ENCODE data around the gene CSF3.
A peak's percentile ranks its signal among the peaks of the same experiment; 100 is the strongest.

CSF3 gene, protein sequence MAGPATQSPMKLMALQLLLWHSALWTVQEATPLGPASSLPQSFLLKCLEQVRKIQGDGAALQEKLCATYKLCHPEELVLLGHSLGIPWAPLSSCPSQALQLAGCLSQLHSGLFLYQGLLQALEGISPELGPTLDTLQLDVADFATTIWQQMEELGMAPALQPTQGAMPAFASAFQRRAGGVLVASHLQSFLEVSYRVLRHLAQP

DNA sequence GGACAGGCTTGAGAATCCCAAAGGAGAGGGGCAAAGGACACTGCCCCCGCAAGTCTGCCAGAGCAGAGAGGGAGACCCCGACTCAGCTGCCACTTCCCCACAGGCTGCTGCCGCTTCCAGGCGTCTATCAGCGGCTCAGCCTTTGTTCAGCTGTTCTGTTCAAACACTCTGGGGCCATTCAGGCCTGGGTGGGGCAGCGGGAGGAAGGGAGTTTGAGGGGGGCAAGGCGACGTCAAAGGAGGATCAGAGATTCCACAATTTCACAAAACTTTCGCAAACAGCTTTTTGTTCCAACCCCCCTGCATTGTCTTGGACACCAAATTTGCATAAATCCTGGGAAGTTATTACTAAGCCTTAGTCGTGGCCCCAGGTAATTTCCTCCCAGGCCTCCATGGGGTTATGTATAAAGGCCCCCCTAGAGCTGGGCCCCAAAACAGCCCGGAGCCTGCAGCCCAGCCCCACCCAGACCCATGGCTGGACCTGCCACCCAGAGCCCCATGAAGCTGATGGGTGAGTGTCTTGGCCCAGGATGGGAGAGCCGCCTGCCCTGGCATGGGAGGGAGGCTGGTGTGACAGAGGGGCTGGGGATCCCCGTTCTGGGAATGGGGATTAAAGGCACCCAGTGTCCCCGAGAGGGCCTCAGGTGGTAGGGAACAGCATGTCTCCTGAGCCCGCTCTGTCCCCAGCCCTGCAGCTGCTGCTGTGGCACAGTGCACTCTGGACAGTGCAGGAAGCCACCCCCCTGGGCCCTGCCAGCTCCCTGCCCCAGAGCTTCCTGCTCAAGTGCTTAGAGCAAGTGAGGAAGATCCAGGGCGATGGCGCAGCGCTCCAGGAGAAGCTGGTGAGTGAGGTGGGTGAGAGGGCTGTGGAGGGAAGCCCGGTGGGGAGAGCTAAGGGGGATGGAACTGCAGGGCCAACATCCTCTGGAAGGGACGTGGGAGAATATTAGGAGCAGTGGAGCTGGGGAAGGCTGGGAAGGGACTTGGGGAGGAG is at the start of gene CSF3:
TSS of gene CSF3 (plus strand) at position 436 of the 993 bp plus-strand sequence. CDS start at position 471, 35 bp downstream.
- DNase-seq (ENCODE audit: low read depth) = no peak

DNA sequence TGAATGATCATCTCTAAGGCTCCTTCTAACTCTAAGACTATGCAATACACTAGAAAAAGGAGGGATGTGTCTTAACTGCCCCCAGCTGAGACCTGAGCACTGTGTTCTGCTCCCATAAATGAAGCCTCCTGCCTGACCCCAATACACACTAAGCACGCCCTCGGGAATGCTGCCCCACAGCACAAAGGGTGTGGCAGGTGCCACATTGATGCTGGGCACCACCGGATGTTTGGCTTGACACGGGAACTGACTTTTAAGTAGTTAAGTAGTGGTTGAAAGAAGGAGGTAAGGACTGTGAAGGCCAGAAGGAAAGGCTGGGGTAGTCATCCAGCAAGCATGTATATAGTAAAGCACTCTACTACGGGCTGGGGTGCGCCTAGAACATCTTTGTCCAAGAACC is 48.5 kb upstream of the CSF3 start:
- DNase-seq (ENCODE audit: low read depth) = no peak

DNA sequence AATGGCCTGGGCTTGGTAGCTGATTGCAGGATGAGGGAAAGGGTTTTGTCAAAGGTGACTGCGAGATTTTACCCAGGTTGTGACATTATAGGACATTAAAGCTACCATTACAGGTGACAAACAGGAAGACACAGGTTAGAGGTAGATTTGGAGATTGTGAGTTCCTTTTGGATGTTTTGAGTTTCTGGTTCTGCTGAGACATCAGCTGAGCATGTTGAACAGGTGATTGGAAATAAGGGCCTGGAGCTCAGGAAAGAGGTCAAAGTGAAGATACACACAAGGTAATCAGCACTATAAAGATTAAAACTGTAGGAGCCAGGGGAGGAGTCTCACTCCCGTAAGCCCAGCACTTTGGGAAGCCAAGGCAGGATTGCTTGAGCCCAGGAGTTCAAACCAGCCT is 46.5 kb upstream of the CSF3 start:
- DNase-seq (ENCODE audit: low read depth) = no peak

DNA sequence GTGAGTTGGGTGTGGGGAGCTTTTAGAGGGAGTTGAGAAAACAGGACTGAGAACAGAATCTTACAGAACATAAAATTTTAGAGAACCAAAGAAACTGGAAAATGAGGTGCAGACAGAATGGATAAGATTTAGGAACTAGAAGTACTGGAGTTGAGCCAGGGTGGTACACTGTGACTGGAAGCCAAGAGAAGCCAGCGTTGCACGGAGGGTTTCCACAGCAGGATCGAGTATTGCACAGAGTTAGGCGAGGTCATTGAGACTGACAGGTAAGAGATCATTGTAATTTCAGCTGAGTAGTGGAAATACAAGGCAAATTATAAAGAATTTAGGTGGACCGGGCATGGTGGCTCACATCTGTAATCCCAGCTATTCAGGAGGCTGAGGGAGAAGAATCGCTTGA is 45.9 kb upstream of the CSF3 start:
- no peak for DNase-seq (ENCODE audit: low read depth)

DNA sequence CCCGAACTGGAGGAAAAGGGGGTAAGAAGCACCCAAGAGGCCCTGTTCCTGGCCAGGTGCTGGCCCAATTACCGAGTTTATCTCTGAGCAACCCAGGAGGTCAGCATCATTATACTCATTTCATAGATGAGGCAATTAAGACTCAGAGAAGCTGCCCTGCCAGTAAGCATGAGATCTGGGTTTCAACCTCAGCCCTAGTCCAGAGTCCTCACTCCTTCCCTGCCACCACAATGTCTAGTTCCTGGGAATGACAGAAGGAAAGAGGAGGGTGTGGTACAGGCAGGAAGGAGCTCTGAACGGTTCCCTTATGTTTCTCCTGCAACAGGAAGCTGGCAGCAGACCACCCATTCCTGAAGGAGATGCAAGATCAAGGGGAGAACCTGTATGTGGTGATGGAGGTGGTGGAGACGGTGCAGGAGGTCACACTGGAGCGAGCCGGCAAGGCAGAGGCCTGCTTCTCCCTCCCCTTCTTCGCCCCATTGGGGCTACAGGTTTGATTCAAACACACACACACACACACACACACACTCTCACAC is 45.0 kb upstream of the CSF3 start:
- no peak for DNase-seq (ENCODE audit: low read depth)

DNA sequence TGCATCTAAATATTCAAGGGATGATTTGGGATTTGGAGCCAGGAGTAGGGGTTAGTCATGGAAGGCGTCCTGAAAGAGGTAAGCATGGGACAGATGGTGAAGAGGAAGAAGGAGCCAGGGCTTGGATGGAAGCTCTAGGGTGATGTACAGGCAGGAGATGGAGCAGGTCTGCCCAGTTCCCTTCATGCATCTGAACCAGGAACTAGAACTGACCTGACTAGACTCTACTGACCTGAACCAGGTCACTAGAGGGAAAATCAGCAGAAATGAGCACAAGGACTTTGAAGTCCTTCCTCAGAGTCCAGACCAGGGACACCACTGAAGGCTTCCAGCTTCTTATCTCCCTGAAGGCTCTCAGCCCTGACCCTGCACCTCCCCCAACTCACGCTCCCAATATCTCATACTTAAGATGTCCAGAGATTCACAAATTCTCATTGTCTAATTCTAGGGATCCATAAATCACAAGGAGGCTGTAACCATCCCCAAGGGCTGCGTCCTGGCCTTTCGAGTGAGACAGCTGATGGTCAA is 44.1 kb upstream of the CSF3 start:
- no peak for DNase-seq (ENCODE audit: low read depth)

DNA sequence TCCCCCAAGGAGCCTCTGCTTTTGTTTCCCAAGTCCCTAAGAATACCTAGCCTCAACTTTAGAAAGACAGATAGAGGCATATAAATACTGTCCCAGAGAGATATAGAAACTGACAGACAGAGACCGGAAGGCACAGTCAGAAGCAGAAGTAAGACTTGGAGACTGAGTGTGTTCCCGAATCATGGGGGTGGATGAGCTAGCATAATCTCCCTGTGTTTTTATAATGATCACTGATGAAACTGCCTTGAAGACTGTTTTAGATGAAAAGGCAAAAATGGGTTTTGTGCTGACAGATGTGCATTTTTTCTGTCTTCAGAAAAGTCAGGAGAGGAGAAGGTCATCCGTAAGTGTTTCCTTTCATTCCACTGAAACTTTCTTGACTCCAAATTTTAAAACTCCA is 43.0 kb upstream of the CSF3 start:
- DNase-seq (ENCODE audit: low read depth) = no peak

DNA sequence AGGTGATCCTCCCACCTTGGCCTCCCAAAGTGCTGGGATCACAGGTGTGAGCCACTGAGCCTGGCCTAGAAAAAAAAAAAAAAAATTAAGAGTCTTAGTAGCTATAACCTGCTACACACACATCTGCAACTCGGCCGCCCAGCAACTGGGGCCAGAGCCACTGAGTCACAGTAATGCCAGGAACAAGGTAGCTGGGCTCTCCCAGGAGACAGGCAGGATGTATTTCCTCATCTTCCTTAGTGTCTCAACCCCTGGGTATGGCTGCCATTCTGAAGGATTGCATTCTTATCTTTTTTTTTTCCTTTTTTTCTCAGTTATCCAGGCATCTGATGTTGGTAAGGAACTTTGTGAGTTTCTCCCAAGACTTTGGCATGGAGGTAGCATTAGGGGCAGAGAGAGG is 41.7 kb upstream of the CSF3 start:
- DNase-seq (ENCODE audit: low read depth) = peak; percentile 65

DNA sequence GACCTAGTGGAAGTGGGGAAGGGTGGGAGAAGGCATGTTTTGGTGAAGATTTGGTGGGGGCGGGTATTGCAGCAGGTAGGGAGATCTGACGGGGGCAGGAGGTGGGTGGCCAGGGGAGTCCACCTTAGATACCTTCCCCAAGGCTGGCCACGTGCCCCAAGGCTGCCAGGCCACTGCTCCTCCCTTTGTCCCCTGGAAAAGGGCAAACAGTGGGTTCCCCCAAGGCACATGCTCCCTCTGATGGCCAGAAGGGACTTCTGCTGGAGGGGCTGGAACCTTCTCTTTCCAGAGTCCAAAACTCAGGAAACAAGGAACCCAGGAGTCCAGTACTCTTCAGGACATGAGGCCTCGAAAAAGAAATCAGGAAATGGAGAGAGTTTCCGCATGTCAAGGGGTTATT is 40.8 kb upstream of the CSF3 start:
- no peak for DNase-seq (ENCODE audit: low read depth)

DNA sequence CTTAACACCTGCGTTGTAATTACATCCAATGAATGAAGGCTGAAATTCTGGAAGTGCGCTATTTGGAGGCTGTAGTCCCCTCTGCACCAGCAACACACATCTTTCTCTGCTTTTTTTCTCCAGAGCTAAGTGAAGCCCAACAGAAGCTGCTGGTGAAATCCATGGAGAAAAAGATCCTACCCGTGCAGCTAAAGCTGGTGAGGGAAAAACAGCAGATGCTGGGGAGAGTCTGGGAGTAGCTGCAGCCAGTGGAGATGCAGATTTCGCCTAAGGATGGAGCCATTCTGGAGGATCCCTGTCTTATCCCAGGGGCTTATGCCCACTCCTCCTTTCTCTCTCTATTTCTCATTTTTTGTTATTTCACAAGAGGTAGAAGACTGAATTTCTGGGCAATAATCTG is 39.4 kb upstream of the CSF3 start:
- DNase-seq (ENCODE audit: low read depth) = no peak

DNA sequence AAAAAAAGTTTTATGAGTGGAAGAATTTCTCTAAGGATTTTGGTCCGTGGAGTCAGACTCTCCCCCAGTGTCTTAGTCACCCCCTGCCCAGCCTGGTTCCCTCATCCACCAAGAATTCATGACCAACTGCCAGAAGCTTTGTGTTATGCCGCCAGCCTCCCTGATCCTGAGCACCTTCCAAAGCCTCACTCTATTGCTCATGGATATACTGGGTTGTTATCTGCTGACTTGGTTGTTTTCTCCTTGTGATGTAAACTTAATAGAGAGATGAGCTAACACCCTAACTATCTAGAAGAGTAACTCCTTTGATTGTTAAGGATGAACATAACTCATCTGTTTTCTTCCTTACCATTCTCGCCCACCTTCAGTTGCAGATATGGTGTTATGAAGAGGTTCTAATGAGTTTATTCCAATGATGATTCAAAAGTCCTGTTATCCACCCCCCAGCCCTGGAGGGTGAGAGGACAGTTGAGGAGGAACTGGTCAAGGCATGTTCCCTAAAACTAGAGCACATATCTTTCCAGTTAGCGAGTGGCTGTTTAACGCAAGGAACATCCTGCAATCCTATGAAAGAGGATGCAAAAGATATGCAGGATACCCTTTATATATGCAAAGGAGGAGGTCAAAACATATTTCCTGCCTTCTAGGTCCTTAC is 36.1 kb upstream of the CSF3 start:
- DNase-seq (ENCODE audit: low read depth) = peak; percentile 95

DNA sequence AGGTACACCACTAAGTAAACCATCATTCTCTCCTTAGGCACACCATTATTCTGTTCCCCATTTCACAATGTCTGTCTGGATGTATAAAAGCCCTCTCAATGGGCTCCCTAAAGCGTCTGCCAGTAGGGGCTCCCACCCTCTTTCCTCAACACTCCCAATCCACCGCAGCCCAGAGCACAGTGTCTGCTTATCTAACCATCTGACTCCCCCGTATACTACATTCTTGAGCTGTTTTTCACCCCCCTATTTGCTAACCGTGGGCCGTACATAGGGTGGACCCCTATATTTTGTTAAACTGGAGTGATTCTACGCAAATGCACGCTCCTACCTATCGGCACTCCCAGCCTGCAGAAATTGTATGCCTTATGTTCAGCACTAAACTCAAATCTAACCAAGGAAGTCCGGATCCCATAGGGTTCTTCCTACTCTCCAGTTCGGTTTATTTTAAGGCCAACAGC is 35.3 kb upstream of the CSF3 start:
- peak; percentile 54 for DNase-seq (ENCODE audit: low read depth)

DNA sequence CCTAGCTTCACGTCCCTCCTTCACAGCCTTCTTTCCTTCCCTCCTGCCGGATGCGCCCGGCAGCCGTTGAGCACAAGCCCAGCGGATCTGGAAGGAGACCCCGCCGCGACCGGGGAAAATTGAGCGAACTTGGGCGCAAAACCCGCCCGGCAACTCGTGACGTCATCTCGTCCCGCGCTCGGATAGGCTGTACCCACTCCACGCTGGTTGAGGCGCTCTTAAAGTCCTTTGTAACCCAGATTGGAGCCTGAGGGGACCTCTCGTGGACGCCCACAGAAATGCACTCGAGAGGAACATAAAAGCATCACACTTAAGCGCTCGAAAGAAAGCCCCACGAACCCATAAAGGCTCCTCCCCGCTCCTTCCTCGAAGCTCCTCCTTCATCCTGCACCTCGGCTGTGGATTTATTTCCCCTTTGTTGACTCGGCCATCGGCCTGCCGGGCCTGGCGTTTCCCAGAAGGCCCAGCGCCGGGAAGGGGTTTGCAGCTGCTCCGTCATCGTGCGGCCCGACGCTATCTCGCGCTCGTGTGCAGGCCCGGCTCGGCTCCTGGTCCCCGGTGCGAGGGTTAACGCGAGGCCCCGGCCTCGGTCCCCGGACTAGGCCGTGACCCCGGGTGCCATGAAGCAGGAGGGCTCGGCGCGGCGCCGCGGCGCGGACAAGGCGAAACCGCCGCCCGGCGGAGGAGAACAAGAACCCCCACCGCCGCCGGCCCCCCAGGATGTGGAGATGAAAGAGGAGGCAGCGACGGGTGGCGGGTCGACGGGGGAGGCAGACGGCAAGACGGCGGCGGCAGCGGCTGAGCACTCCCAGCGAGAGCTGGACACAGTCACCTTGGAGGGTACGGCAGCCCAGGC is 34.7 kb upstream of the CSF3 start, which contains the start of gene PSMD3:
TSS of gene PSMD3 (plus strand) at position 457 of the 856 bp plus-strand sequence. CDS start at position 621, 164 bp downstream.
- peak; percentile 100 for DNase-seq (ENCODE audit: low read depth)

DNA sequence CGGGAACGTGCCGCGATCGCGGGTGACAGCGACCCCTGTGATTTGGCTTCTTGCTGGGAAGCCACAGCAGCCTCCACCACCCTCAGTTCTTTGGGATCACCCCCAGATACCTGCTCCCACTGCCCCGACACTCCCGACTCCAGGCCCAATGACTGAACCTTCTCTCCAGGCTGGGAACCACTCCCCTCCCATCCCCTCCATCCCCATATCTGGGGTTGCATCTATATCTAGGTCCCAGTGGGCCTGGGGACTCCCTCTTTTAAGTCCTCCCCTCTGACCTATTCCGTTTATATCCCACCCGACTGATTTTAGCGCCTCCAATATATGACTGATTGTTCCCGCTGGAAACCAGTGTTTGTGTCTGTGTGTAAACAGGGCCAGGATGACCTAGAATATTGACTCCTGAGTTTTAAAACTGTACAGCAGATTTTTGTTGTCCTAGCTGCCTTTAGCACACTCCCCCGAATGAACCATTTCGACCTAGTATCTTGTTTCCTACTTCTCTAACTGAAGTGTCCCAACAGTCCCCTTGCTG is 34.0 kb upstream of the CSF3 start:
- DNase-seq (ENCODE audit: low read depth) = no peak

DNA sequence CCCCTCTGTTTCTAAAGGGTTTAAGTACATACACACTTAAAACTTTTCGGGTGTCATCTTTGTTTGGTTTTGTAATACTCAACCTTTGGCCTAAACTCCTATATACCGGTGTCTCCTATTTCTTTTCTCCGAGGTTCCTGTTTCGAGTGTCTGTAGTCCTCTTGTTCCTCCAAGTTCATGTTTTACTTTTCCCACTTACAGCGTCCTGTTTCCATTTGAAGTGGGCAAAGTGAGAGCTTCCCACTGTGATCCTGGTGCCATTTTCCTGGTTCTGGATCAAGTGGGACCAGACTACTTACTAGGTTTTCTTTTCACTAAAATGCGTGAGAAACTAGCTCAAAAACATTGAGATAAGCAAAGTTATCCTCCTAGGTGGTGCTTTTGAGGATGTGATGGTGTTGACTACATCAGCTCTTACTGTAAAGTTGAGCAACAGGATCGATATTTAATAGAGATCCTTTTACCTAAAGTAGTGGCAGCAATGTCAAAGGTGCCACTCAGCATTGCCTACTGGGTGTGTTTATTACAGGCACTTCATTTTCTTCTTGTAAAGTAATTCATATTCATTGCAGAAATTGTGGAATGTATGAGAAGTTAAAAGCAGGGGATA is 33.4 kb upstream of the CSF3 start:
- no peak for DNase-seq (ENCODE audit: low read depth)

DNA sequence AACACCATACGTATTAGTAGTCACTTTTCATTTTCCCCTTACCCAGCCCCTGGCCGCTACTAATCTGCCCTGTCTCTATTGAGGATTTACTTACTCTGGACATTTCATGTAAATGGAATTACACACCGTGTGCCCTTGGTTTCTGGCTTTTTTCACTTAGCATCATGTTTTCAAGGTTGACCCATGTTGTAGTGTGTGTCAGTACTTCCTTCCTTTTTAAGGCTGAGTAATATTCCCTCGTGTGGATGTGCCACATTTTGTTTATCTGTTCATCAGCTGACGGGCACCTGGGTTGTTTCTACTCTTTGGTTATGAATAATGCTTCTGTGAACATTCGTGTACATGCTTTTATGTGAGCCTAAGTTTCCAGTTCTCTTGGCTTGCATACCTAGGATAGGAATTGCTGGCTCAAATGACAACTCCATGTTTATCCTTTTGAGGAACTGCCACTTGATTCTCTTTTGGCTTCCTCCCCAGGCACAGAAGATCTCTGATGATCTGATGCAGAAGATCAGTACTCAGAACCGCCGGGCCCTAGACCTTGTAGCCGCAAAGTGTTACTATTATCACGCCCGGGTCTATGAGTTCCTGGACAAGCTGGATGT is 26.9 kb upstream of the CSF3 start:
- no peak for DNase-seq (ENCODE audit: low read depth)

DNA sequence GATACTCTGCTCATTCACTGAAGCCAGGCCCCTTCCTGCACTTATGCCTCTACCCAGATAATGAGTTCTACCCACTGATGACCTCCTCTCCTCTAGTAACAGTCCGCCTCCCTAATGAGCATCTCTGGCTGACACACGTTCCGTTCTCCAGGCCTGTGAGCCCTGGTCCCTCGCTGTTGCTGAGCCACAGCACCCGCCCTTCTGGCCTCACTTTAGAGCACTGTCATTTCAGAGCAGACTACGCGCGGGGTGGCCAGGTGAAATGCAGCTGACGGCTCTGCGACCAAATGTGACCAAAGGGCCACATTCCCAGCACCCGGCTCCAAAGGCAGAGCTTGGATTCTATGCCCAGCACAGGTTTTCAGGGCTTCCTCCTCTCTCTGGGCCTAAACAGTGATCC is 20.8 kb upstream of the CSF3 start:
- DNase-seq (ENCODE audit: low read depth) = no peak

DNA sequence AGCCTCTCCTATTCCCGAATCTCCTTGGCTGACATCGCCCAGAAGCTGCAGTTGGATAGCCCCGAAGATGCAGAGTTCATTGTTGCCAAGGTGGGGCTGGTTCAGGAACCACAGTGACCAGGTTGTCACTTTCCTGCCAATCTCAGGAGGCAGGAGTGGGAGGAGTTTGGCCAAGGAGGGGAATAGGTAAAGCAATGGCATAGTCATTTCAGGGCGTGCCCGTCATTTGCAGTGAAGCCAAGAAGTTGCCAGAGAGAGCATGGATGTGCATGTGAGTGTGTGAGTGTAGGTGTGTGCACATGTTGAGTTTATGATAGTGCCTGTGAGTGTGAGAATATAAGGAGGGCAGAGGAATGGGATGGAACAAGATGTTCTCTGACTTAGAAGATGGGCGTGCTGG is 19.8 kb upstream of the CSF3 start:
- DNase-seq (ENCODE audit: low read depth) = no peak

DNA sequence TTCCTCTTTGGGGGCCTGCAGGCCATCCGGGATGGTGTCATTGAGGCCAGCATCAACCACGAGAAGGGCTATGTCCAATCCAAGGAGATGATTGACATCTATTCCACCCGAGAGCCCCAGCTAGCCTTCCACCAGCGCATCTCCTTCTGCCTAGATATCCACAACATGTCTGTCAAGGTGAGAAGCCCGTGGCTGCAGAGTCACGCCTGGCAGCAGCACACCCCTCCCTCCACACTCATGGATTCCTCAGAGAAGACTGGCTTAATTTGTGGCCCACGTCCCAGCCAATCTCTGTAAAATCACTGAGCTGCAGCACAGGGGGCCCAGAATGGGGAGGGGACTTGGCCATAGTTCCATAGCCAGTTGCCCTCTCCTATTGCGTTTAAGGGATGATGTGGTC is 19.1 kb upstream of the CSF3 start:
- no peak for DNase-seq (ENCODE audit: low read depth)

DNA sequence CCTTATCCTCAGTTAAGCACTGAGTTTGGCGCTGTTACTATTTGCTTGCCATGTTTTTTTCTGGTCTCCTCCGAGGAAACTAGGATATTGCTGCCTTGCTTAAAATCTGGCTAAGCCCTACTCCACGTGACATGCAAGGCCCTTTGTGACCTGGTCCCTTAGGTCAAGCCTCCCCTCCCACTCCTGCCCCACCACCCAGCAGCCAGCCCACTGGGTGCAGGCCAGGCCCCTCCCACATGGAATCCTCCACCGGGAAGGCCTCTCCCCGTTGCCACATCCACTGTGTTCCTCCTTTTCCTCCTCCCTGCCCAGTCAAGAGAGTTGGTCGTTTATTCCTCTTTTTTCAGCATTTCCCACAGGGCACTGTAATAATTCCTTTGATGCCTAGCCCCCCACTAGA is 18.4 kb upstream of the CSF3 start:
- no peak for DNase-seq (ENCODE audit: low read depth)
